ENCODE measurements around the gene RABEPK. TPM values are rescaled to one million over a fixed set of nuclear protein-coding genes. Genes with fewer than 3 reads are reported as not detected.

Gene RABEPK
- total RNA-seq, 4 donors from 2014 or later, result 8.7 to 15.0 (median 13.4) TPM

- TF ChIP-seq, protein P1, sequence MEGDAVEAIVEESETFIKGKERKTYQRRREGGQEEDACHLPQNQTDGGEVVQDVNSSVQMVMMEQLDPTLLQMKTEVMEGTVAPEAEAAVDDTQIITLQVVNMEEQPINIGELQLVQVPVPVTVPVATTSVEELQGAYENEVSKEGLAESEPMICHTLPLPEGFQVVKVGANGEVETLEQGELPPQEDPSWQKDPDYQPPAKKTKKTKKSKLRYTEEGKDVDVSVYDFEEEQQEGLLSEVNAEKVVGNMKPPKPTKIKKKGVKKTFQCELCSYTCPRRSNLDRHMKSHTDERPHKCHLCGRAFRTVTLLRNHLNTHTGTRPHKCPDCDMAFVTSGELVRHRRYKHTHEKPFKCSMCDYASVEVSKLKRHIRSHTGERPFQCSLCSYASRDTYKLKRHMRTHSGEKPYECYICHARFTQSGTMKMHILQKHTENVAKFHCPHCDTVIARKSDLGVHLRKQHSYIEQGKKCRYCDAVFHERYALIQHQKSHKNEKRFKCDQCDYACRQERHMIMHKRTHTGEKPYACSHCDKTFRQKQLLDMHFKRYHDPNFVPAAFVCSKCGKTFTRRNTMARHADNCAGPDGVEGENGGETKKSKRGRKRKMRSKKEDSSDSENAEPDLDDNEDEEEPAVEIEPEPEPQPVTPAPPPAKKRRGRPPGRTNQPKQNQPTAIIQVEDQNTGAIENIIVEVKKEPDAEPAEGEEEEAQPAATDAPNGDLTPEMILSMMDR (IDR thresholded peaks at IDR 0.05 in 4 of 5, conservative IDR thresholded peaks at IDR 0.05 in 1 of 5), result no peak
- TF ChIP-seq POLR2A (IDR thresholded peaks at IDR 0.05), result no peak
- H3K9me3 ChIP-seq, result no peaks in the 10 kb centered on the region
- no peak for ATAC-seq
- intact Hi-C loops (cut with DNase I; ENCODE audit: low total_unique reads) (no loop called here), in situ Hi-C loops (cut with MboI; ENCODE audit: low sequenced_read_pairs in 4 of 4) (loop anchor here in 1 of 4 donors (10.0 kb wide), 1 partner anchor 121 kb away; no protein-coding TSS in a partner anchor)
- H3K27ac ChIP-seq, result no peak overlapping the region
- DNase-seq, result no peak
- H3K27me3 ChIP-seq, result no peaks in the 10 kb centered on the region
- H3K4me1 ChIP-seq, result no peaks in the 10 kb centered on the region
- no peak overlapping the region for H3K4me3 ChIP-seq
- H3K36me3 ChIP-seq, result no peaks in the 10 kb centered on the region
Observed at GRCh38 chr9:125254231-125254630, 53.9 kb downstream of the RABEPK start.

DNA sequence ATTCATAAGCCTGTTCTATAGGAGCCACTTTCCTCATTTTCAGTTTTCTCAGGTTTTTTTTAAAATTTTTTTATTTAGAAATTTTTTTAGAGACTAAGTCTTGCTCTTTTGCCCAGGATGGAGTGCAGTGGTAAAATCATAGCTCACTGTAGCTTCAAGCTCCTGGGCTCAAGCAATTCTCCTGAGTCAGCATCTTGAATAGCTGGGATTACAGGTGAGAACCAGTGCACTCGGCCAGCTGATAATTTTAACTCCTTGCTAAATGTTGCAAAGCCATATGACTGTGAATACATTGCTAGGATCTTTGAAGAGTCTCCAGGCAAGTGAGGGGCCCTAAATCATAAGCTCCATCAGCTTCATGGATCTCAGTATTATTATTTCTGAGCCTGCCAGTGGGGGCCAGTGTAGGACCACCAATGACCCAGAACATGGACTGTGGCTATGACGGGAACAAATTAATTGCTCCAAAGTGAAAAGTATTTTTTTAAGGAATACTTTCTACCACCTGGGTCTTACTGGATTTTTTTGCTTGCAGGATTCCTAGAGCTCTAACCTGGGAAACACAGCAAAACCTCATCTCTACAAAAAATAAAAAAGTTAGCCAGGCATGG is 55.5 kb downstream of the RABEPK start:
- intact Hi-C loops (cut with DNase I; ENCODE audit: low total_unique reads), result loop anchor here (2.0 kb wide), 1 partner anchor 119 kb away; no protein-coding TSS in a partner anchor
- in situ Hi-C loops (cut with MboI; ENCODE audit: low sequenced_read_pairs in 4 of 4), result loop anchor here in 1 of 4 donors (10.0 kb wide), 1 partner anchor 119 kb away; no protein-coding TSS in a partner anchor
- H3K36me3 ChIP-seq, result no peaks in the 10 kb centered on the region
- peaks cover under 1 to 5% of the 10 kb centered on the region in 2 donors for H3K4me1 ChIP-seq
- TF ChIP-seq POLR2A (IDR thresholded peaks at IDR 0.05), result no peak
- TF ChIP-seq, protein P1 (IDR thresholded peaks at IDR 0.05 in 4 of 5, conservative IDR thresholded peaks at IDR 0.05 in 1 of 5), result peak in 2 of 5 experiments; percentile 26 to 43
- no peaks in the 10 kb centered on the region for H3K27me3 ChIP-seq
- H3K9me3 ChIP-seq, result no peaks in the 10 kb centered on the region
- ATAC-seq, result peak in 1 of 2 donors; percentile 46
- no peak overlapping the region for H3K4me3 ChIP-seq
- no peak for DNase-seq
- no peak overlapping the region for H3K27ac ChIP-seq

GRCh38 chr9:125258160-125258785 is 57.9 kb downstream of the RABEPK start:
- H3K27me3 ChIP-seq, result no peaks in the 10 kb centered on the region
- intact Hi-C loops (cut with DNase I; ENCODE audit: low total_unique reads) (no loop called here), in situ Hi-C loops (cut with MboI; ENCODE audit: low sequenced_read_pairs in 4 of 4) (loop anchor here in 1 of 4 donors (10.0 kb wide), 1 partner anchor 117 kb away; no protein-coding TSS in a partner anchor)
- H3K4me1 ChIP-seq, result peaks cover 15 to 16% of the 10 kb centered on the region in 2 donors
- H3K36me3 ChIP-seq, result no peaks in the 10 kb centered on the region
- TF ChIP-seq POLR2A (IDR thresholded peaks at IDR 0.05), result no peak
- TF ChIP-seq, protein P1 (IDR thresholded peaks at IDR 0.05 in 4 of 5, conservative IDR thresholded peaks at IDR 0.05 in 1 of 5), result no peak
- no peak overlapping the region for H3K27ac ChIP-seq
- no peaks in the 10 kb centered on the region for H3K9me3 ChIP-seq
- ATAC-seq (no peak), DNase-seq (no peak)
- no peak overlapping the region for H3K4me3 ChIP-seq

DNA sequence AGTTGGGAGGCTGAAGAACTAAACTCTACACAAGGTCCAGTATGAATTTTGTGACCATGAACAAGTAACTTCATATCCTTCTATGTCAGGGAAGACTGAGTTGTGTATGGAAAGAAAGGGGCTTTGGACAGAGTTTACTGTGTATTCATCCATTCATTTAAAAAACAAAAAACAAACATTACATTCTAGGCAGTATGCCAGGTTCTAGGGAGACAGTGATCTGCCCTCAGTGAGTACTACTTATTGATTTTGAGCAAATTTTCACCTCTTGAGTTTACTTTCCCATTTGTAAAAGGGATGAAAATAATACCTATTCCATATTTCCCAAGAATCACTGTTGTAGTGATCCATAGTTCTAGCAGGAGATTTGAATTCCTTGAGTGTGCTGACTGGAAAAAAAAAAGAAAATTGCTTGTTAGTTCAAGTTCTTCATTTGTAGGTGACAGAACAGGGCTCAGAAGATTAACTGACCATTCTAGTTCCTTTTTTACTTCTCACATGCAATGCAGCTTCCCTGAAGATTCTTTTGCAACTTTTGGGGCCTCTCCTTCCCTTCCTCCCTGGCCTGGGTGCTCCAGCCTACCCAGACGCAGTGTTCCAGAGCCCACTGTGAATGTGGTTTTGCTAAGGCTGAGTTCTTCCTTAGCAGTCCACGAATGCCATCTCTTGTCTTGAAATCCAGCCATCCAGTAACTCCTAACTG is 58.6 kb downstream of the RABEPK start:
- H3K4me1 ChIP-seq, result peaks cover 21 to 22% of the 10 kb centered on the region in 2 donors
- no peaks in the 10 kb centered on the region for H3K36me3 ChIP-seq
- in situ Hi-C loops (cut with MboI; ENCODE audit: low sequenced_read_pairs in 4 of 4), result loop anchor here in 1 of 4 donors (10.0 kb wide), 1 partner anchor 116 kb away; no protein-coding TSS in a partner anchor
- DNase-seq (no peak), ATAC-seq (no peak)
- H3K27me3 ChIP-seq, result no peaks in the 10 kb centered on the region
- no peak overlapping the region for H3K4me3 ChIP-seq
- no peaks in the 10 kb centered on the region for H3K9me3 ChIP-seq
- no peak overlapping the region for H3K27ac ChIP-seq
- intact Hi-C loops (cut with DNase I; ENCODE audit: low total_unique reads), result no loop called here
- TF ChIP-seq, protein P1 (IDR thresholded peaks at IDR 0.05 in 4 of 5, conservative IDR thresholded peaks at IDR 0.05 in 1 of 5), result no peak
- no peak for TF ChIP-seq POLR2A (IDR thresholded peaks at IDR 0.05)

All from gastrocnemius medialis (tissue), 4 donors.